Choroid plexus epithelial cell (primary cell): ENCODE measurements around the gene KLF2.

Experiments
- DNase-seq: peaks from one replicate; pipeline ENCODE4 v3.0.0-alpha.2; 2010; ENCODE audit warnings: low read depth
- H3K4me3 ChIP-seq: 2 replicates; pipeline ENCODE4 v1.5.1; 2011; ENCODE audit warnings: low read depth, mild to moderate bottlenecking, control low read depth, low read length, moderate library complexity
- TF ChIP-seq, protein P1 (sequence below): conservative IDR thresholded peaks from 2 replicates; pipeline ENCODE4 v1.5.1; 2011; ENCODE audit warnings: low read depth, mild to moderate bottlenecking, control low read depth, inconsistent platforms, low read length, moderate library complexity

Gene KLF2

DNA sequence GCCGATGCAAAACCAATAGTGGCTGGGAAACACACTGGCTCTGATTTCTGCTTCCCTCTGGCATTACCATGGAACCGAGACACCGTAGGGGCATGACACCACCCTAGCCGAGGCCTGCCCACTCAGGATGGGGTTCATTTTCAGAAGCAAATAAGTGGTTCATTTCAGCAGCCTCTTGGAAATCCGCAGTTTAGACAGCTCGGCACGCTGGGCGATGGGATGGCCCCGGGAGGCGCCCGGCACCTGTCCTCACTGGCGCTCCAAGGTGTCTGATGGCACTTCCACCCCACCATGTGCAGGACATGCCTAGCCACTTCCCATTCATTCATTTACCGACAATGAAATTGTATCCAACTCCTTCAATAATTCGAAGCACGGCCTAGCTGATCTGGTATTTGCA is 33.8 kb downstream of the KLF2 start:
- no peak for DNase-seq
- TF ChIP-seq, protein P1, sequence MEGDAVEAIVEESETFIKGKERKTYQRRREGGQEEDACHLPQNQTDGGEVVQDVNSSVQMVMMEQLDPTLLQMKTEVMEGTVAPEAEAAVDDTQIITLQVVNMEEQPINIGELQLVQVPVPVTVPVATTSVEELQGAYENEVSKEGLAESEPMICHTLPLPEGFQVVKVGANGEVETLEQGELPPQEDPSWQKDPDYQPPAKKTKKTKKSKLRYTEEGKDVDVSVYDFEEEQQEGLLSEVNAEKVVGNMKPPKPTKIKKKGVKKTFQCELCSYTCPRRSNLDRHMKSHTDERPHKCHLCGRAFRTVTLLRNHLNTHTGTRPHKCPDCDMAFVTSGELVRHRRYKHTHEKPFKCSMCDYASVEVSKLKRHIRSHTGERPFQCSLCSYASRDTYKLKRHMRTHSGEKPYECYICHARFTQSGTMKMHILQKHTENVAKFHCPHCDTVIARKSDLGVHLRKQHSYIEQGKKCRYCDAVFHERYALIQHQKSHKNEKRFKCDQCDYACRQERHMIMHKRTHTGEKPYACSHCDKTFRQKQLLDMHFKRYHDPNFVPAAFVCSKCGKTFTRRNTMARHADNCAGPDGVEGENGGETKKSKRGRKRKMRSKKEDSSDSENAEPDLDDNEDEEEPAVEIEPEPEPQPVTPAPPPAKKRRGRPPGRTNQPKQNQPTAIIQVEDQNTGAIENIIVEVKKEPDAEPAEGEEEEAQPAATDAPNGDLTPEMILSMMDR = no peak
- H3K4me3 ChIP-seq = no peak overlapping the region

DNA sequence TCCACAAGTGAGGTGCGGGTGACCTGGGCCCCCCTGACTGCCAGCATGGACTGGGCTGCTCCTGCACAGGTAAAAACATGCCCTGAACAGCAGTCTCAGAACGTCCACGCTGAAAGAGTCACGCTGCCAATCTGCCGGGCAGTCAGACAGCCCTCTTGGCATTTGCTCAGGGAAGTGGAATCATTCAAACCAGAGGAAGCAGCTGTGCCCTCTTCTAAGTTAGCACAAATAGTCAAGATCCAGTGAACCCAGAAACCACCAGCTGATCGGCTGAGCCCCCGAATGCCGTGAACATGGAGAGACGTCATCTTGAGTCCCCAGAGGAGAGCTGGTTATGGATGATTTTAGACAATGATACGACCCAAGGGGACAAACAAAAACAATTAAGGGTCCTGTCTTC is 34.4 kb downstream of the KLF2 start:
- no peak overlapping the region for H3K4me3 ChIP-seq
- TF ChIP-seq, protein P1 = no peak
- no peak for DNase-seq

DNA sequence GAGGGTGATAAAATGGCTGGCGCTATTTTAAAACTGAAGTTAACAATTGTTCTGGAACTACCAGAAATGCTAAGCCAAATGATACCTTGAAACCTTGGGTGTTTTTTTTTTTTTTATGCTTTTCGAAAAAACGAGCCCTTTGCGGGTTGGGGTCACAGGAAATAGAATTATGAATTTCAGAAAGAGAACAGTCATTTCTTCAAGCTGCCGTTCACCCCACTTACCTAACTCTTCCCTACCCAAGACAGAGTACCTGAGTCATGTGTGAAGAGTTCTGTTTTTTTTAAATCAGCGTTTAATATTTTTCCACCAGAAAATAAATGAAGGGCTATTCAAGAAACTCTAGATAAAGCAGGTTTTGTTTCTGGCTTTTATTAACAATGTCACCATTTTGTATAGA is 35.3 kb downstream of the KLF2 start:
- TF ChIP-seq, protein P1 = no peak
- DNase-seq = no peak
- no peak overlapping the region for H3K4me3 ChIP-seq

DNA sequence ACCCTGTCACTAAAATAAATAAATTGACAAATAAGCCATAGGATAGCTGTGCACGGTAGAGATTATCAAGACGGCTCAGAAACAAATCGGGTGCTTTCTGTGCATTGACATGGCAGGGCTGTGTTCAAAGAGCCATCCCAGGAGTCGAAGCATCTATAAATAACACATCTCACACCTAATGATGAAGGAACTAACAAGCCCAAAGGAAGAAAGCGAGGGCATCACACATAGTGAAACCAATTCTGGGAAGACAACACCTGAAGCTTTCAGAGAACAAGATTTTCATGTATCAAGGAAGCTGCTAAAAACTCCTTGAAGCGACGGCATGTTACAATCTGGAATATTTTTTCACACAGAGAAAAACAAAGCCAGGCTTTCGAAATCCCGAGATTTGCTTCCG is 36.1 kb downstream of the KLF2 start:
- H3K4me3 ChIP-seq = no peak overlapping the region
- no peak for DNase-seq
- TF ChIP-seq, protein P1 = no peak

DNA sequence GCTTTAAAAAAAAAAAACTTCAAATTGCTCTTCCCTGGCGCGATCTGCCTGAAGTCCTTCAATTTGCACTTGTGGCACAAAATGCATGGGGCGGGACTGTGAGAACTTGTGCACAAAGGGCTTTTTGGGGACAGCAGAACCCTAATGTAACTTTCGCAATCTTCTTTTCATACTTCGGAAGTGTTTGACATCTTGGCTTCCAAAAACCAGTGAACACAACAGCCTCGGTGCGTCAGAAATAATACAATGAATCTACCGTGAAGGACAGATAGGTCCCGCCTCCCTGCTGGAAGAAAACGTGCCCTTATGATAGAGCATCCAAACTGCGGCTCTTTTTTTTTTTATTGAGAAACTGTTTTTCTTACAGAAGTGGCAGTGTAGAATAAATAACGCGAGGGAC is 36.6 kb downstream of the KLF2 start:
- no peak overlapping the region for H3K4me3 ChIP-seq
- no peak for DNase-seq
- TF ChIP-seq, protein P1 = no peak

DNA sequence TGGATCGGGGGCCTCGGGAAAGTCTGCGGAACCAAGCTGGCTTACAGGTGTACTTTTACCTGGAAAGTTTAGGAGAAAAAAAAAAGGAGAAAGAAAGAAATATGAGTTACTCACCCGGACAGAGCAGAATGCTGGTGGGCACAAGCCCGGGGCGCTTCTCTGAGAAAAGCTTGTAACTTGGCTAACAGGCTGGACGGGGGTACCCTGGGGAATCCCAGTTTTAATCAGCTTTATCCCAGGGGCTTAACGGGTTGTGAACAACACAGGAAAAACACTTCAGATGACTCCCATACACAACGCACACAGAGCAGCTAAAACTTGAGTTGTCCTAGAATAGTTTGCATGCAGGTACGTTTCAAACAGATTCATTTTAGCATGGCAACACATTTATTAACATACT is 37.3 kb downstream of the KLF2 start:
- no peak for DNase-seq
- TF ChIP-seq, protein P1 = no peak
- H3K4me3 ChIP-seq = no peak overlapping the region

DNA sequence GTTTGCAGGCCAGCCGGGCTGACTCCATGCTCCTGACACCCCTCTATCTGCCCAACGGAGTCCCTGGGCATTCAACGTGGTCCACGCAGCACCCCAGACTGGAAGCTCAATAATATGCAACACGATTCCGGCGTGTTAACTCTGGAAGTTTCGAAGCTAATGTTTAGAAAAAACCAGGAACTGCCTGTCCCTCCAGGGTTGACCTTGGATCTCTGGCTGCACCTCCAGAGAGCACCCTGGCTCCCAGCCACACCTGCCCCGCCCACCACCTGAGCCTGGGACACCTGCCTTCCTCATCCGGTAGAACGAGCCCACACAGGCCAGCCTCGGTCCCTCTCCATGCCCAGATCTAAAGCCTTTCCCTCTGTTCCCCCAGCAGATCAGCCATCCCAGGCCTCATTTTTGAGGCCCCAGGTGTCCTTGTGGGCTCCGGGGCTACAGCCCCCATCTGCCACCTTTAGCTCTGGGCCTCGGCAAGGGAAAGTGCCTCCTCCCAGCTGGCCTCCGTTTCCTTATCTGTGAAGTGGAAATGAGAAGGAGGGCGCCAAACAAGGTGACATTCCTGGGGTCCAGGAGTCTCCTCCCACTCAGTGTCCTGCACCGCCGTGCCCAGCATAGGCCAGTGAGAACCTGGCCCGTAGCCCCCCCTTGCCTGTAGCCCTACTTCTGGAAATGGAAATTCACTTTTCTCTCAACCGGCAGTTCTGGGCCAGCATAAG is 38.7 kb downstream of the KLF2 start:
- no peak for DNase-seq
- H3K4me3 ChIP-seq = no peak overlapping the region
- TF ChIP-seq, protein P1 = no peak
